ENCODE data around the gene AGBL4.
A peak's percentile ranks its signal among the peaks of the same experiment; 100 is the strongest.

Gene AGBL4

DNA sequence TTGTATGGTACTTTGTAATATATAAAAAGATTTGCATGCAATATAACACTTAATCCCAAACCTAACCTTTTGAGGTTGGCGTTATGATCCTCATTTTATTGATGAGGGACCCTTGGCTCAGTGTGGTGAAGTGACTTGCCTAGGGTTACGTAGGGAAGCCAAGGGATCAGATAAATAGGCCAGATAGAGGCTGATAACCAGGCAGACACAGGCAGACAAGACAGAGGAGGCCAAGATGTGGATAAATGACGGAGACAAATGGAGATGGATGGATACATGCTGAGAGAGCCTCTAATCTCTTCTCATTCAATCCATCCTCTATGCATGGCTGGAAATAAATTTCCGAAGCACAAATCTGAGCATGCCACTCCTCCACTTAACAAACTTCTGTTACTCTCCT lies 1414.9 kb downstream of the AGBL4 start:
- no peak for TF ChIP-seq TAF1 (IDR thresholded peaks at IDR 0.05; ENCODE audit: borderline replicate concordance, insufficient read depth, low read length)
- TF ChIP-seq SIN3A (IDR thresholded peaks at IDR 0.05; ENCODE audit: borderline replicate concordance, insufficient read depth, low read length): no peak
- no peak for TF ChIP-seq POLR2AphosphoS5 (IDR thresholded peaks at IDR 0.05; ENCODE audit: low read depth, low read length)
- TF ChIP-seq, protein P1, sequence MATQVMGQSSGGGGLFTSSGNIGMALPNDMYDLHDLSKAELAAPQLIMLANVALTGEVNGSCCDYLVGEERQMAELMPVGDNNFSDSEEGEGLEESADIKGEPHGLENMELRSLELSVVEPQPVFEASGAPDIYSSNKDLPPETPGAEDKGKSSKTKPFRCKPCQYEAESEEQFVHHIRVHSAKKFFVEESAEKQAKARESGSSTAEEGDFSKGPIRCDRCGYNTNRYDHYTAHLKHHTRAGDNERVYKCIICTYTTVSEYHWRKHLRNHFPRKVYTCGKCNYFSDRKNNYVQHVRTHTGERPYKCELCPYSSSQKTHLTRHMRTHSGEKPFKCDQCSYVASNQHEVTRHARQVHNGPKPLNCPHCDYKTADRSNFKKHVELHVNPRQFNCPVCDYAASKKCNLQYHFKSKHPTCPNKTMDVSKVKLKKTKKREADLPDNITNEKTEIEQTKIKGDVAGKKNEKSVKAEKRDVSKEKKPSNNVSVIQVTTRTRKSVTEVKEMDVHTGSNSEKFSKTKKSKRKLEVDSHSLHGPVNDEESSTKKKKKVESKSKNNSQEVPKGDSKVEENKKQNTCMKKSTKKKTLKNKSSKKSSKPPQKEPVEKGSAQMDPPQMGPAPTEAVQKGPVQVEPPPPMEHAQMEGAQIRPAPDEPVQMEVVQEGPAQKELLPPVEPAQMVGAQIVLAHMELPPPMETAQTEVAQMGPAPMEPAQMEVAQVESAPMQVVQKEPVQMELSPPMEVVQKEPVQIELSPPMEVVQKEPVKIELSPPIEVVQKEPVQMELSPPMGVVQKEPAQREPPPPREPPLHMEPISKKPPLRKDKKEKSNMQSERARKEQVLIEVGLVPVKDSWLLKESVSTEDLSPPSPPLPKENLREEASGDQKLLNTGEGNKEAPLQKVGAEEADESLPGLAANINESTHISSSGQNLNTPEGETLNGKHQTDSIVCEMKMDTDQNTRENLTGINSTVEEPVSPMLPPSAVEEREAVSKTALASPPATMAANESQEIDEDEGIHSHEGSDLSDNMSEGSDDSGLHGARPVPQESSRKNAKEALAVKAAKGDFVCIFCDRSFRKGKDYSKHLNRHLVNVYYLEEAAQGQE (IDR thresholded peaks at IDR 0.05; ENCODE audit: insufficient read depth in 1 of 2, low read depth in 2 of 2, low read length in 2 of 2): no peak
- no peak for TF ChIP-seq FOXP2 (optimal IDR thresholded peaks at IDR 0.05; ENCODE audit: borderline replicate concordance, extremely low read depth, extremely low read length, insufficient read depth)

DNA sequence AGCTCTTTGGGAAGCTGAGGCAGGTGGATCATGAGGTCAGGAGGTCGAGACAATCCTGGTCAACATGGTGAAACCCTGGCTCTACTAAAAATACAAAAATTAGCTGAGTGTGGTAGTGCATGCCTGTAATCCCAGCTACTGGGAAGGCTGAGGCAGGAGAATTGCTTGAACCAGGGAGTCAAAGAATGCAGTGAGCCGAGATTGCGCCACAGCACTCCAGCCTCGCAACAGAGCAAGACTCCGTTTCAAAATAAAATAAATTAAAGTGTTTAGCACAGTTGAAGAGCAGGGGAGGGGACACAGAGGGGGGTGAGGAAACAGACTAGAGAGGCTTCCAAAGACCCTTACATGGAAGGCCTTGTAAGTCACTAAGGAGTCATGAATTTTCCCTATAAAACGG lies 1420.5 kb downstream of the AGBL4 start:
- TF ChIP-seq FOXP2 (optimal IDR thresholded peaks at IDR 0.05; ENCODE audit: borderline replicate concordance, extremely low read depth, extremely low read length, insufficient read depth) (no peak), SIN3A (IDR thresholded peaks at IDR 0.05; ENCODE audit: borderline replicate concordance, insufficient read depth, low read length) (no peak), TAF1 (IDR thresholded peaks at IDR 0.05; ENCODE audit: borderline replicate concordance, insufficient read depth, low read length) (no peak), POLR2AphosphoS5 (IDR thresholded peaks at IDR 0.05; ENCODE audit: low read depth, low read length) (no peak)
- TF ChIP-seq, protein P1 (IDR thresholded peaks at IDR 0.05; ENCODE audit: insufficient read depth in 1 of 2, low read depth in 2 of 2, low read length in 2 of 2): no peak

DNA sequence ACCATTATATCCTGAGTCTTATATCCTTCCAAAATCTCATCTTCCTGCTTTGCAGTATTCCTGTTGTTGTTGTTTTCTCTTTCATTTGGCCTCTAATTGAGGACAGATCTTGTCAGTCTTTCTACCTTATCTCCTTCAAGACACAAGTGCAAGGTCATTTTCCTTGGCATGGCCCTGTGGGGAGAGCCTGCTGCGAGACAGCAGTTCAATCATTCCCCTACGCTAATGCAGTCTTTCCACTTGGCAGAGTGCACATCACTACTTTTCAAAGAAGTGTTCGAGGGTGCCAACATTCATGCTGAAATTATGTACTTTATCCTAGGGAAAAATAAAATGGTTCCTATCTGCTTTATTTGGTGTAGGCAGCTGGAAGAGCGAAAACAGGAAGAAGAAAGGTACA lies 1421.4 kb downstream of the AGBL4 start:
- TF ChIP-seq TAF1 (IDR thresholded peaks at IDR 0.05; ENCODE audit: borderline replicate concordance, insufficient read depth, low read length) (no peak), POLR2AphosphoS5 (IDR thresholded peaks at IDR 0.05; ENCODE audit: low read depth, low read length) (no peak), FOXP2 (optimal IDR thresholded peaks at IDR 0.05; ENCODE audit: borderline replicate concordance, extremely low read depth, extremely low read length, insufficient read depth) (no peak), SIN3A (IDR thresholded peaks at IDR 0.05; ENCODE audit: borderline replicate concordance, insufficient read depth, low read length) (no peak)
- TF ChIP-seq, protein P1 (IDR thresholded peaks at IDR 0.05; ENCODE audit: insufficient read depth in 1 of 2, low read depth in 2 of 2, low read length in 2 of 2): no peak

DNA sequence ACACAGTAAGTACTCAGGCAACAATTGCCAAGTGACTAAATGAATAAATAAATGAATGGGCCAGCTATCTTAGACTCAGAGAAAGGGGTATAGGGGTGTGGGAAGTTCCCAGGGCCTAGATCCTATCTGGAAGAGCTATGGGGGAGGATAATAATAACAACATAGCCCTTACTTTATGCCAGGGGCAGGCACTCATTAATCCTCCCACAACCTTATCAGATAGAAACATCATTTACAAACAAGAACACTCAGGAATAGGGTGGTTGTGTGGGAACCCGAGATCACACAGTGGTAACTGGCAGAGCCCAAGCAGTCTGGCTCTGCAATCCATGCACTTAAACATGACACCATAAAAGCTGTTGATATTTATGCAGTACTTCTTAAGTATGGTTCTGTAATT lies 1423.6 kb downstream of the AGBL4 start:
- TF ChIP-seq POLR2AphosphoS5 (IDR thresholded peaks at IDR 0.05; ENCODE audit: low read depth, low read length) (no peak), SIN3A (IDR thresholded peaks at IDR 0.05; ENCODE audit: borderline replicate concordance, insufficient read depth, low read length) (peak; percentile 73; the same call in 1 of the 2 replicates), TAF1 (IDR thresholded peaks at IDR 0.05; ENCODE audit: borderline replicate concordance, insufficient read depth, low read length) (no peak; the same call in 1 of the 2 replicates), FOXP2 (optimal IDR thresholded peaks at IDR 0.05; ENCODE audit: borderline replicate concordance, extremely low read depth, extremely low read length, insufficient read depth) (no peak)
- TF ChIP-seq, protein P1 (IDR thresholded peaks at IDR 0.05; ENCODE audit: insufficient read depth in 1 of 2, low read depth in 2 of 2, low read length in 2 of 2): 0 out of 4 replicates have a peak, but pooled peaks of 1 of the 2 experiments have one; percentile 14

DNA sequence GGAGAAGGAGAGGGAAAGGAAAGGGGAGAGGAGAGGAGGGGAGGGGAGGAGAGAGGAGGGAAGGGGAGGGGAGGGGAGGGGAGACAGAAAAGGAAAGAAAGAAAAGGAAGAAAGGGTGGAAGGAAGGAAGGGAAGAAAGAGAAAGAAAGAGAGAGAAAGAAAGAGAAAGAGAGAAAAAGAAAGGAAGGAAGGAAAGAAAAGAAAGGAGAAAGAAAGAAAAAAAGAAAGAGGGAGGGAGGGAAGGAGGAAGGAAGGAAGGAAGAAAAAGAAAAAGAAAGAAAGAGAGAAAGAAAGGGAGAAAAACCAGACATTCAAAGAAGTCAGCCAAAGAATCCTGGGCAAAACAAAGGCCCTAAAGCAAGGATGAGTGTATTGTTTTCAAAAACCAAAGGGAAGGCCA lies 1426.1 kb downstream of the AGBL4 start:
- TF ChIP-seq, protein P1 (IDR thresholded peaks at IDR 0.05; ENCODE audit: insufficient read depth in 1 of 2, low read depth in 2 of 2, low read length in 2 of 2): no peak
- TF ChIP-seq FOXP2 (optimal IDR thresholded peaks at IDR 0.05; ENCODE audit: borderline replicate concordance, extremely low read depth, extremely low read length, insufficient read depth) (no peak), SIN3A (IDR thresholded peaks at IDR 0.05; ENCODE audit: borderline replicate concordance, insufficient read depth, low read length) (no peak), POLR2AphosphoS5 (IDR thresholded peaks at IDR 0.05; ENCODE audit: low read depth, low read length) (no peak), TAF1 (IDR thresholded peaks at IDR 0.05; ENCODE audit: borderline replicate concordance, insufficient read depth, low read length) (no peak)
